NT2/D1 (cell line): ENCODE measurements around the gene CGB3.
"Not testable (repeated sequence)": the region's sequence is repeated elsewhere in the genome, so short reads cannot be mapped to it uniquely, and the experiment has no call there.

Experiments used
- SUZ12 ChIP-seq: IDR thresholded peaks from 2 replicates; pipeline ENCODE4 v1.6.1; 2011; ENCODE audit not compliant: insufficient read length, insufficient read depth; ENCODE audit errors: extremely low read depth
- YY1 ChIP-seq: IDR thresholded peaks from 2 replicates; pipeline ENCODE4 v1.6.1; 2011; ENCODE audit not compliant: insufficient read length, insufficient read depth
- ZNF274 ChIP-seq: IDR thresholded peaks from 2 replicates; pipeline ENCODE4 v1.6.1; 2011; ENCODE audit warnings: mild to moderate bottlenecking, low read depth, low read length

GRCh38 chr19:49056902-49057596, 32.9 kb upstream of the CGB3 start:
- TF ChIP-seq ZNF274, SUZ12, YY1: not testable (repeated sequence)
